Measurements from ENCODE around the gene TDRD10.

DNA sequence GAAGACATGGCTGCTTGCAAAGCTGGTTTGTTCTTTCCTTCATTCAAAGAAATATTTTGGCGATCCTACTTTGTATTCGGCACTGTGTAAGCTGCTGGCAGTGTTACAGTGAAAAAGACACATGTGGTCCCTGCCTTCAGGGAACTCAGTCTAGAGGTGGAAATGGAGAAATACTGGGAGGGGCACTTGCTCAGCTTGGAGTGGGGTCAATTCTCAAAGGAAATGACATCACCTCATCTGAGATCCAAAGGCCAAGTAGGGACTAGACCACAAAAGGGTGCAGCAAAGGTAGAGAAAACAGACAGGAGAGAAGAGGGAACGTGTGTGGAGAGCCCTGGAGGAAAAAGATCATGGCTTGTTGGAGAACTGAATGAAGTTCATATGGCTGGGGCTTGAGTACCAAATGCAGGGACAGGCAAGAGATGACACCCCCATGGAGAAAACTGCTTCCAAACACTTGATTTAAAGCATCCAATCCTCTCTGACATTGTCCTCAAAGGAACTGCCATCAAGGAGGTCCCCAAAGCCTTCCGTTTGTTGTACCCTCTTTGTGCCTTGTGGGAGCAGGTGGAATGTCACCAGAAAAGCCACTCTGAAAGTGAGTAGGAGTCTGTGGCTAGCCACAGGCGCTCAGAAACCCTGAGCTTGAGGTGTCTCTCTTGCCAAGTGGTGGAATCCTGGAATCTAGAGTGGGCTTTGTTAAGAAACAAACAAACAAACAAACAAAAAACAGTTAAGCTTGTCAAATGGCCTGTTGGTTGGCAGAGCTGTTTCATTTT lies 48.3 kb upstream of the TDRD10 start:
- TF ChIP-seq, protein P1, sequence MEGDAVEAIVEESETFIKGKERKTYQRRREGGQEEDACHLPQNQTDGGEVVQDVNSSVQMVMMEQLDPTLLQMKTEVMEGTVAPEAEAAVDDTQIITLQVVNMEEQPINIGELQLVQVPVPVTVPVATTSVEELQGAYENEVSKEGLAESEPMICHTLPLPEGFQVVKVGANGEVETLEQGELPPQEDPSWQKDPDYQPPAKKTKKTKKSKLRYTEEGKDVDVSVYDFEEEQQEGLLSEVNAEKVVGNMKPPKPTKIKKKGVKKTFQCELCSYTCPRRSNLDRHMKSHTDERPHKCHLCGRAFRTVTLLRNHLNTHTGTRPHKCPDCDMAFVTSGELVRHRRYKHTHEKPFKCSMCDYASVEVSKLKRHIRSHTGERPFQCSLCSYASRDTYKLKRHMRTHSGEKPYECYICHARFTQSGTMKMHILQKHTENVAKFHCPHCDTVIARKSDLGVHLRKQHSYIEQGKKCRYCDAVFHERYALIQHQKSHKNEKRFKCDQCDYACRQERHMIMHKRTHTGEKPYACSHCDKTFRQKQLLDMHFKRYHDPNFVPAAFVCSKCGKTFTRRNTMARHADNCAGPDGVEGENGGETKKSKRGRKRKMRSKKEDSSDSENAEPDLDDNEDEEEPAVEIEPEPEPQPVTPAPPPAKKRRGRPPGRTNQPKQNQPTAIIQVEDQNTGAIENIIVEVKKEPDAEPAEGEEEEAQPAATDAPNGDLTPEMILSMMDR (IDR thresholded peaks at IDR 0.05) = no peak
- TF ChIP-seq POLR2A (IDR thresholded peaks at IDR 0.05) = no peak
